PFSK-1 (cell line): ENCODE measurements around the gene STYK1.

Source experiments
- FOXP2 ChIP-seq: optimal IDR thresholded peaks from 2 replicates; pipeline ENCODE3; 2011; ENCODE audit warnings: borderline replicate concordance, control low read depth, inconsistent platforms; ENCODE audit not compliant: insufficient read depth; ENCODE audit errors: extremely low read length, extremely low read depth
- POLR2AphosphoS5 ChIP-seq: IDR thresholded peaks from 2 replicates; pipeline ENCODE4 v1.6.1; 2012; ENCODE audit warnings: low read depth, mild to moderate bottlenecking, control low read depth, low read length, moderate library complexity
- SIN3A ChIP-seq: IDR thresholded peaks from 2 replicates; pipeline ENCODE4 v1.6.1; 2012; ENCODE audit warnings: mild to moderate bottlenecking, low read length, moderate library complexity, borderline replicate concordance; ENCODE audit not compliant: insufficient read depth
- TAF1 ChIP-seq: IDR thresholded peaks from 2 replicates; pipeline ENCODE4 v1.6.1; 2012; ENCODE audit warnings: low read length, control low read depth, borderline replicate concordance; ENCODE audit not compliant: insufficient read depth
- TF ChIP-seq, protein P1 (sequence below), 2 experiments: IDR thresholded peaks; 2 replicates each; pipeline versions ENCODE4 v1.6.1 to v1.8.0; 2011 to 2012; ENCODE audit warnings: low read depth in 2 of 2, low read length in 2 of 2, control low read depth in 1 of 2, inconsistent platforms in 1 of 2, mild to moderate bottlenecking in 1 of 2, moderate library complexity in 1 of 2; ENCODE audit not compliant: insufficient read depth in 1 of 2

STYK1 gene

DNA sequence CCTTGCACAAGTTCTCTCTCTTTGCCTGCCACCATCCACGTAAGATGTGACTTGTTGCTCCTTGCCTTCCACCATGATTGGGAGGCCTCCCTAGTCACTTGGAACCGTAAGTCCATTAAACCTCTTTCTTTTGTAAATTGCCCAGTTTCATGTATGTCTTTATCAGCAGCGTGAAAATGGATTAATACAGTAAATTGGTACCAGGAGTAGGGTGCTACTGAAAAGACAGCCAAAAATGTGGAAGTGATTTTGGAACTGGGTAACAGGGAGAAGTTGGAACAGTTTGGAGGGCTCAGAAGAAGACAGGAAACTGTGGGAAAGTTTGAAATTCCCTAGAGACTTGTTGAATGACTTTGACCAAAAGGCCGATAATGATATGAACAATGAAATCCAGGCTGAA, 27.9 kb downstream of the STYK1 start:
- TF ChIP-seq, protein P1, sequence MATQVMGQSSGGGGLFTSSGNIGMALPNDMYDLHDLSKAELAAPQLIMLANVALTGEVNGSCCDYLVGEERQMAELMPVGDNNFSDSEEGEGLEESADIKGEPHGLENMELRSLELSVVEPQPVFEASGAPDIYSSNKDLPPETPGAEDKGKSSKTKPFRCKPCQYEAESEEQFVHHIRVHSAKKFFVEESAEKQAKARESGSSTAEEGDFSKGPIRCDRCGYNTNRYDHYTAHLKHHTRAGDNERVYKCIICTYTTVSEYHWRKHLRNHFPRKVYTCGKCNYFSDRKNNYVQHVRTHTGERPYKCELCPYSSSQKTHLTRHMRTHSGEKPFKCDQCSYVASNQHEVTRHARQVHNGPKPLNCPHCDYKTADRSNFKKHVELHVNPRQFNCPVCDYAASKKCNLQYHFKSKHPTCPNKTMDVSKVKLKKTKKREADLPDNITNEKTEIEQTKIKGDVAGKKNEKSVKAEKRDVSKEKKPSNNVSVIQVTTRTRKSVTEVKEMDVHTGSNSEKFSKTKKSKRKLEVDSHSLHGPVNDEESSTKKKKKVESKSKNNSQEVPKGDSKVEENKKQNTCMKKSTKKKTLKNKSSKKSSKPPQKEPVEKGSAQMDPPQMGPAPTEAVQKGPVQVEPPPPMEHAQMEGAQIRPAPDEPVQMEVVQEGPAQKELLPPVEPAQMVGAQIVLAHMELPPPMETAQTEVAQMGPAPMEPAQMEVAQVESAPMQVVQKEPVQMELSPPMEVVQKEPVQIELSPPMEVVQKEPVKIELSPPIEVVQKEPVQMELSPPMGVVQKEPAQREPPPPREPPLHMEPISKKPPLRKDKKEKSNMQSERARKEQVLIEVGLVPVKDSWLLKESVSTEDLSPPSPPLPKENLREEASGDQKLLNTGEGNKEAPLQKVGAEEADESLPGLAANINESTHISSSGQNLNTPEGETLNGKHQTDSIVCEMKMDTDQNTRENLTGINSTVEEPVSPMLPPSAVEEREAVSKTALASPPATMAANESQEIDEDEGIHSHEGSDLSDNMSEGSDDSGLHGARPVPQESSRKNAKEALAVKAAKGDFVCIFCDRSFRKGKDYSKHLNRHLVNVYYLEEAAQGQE (IDR thresholded peaks at IDR 0.05; ENCODE audit: insufficient read depth in 1 of 2, low read depth in 2 of 2, low read length in 2 of 2) = no peak
- no peak for TF ChIP-seq TAF1
- TF ChIP-seq FOXP2 = no peak
- no peak for TF ChIP-seq SIN3A
- no peak for TF ChIP-seq POLR2AphosphoS5

DNA sequence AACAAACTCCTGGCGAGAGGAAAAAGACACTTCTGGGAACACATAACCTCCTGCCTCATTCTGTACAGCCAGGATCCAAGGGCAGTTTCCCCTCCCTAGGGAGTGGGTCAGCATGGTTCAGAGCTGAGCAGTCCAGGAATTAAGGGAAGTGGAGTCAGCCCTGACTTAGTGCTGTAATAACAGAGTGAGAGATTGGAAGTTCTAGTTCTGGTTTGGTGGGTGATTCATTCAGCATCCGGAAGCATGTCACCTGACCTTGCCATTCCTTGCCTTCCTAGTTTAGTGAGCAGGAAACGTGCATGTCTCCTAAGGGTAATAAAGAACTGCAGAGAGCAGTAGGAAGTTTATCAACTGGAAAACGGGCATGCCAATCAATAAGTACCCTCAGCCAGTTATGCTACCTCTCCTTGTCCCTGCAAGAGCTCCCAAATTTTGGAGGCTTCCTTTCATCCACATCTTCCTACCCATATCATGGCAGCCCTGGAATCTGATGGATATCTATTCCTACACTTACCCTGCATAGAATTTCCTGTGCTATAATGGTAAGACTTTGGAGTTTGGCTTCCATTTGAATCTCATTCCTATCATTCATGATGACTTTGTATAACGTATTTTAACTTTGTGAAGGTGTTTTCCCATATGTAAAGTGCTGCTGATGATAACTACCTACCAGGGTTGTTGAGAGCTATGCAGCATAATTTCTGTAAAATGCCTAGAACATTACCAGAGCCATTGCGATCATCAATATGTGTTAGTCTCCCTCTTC, 31.9 kb downstream of the STYK1 start:
- TF ChIP-seq POLR2AphosphoS5 (no peak), TAF1 (no peak), FOXP2 (no peak), SIN3A (no peak)
- TF ChIP-seq, protein P1 (IDR thresholded peaks at IDR 0.05; ENCODE audit: insufficient read depth in 1 of 2, low read depth in 2 of 2, low read length in 2 of 2) = no peak

DNA sequence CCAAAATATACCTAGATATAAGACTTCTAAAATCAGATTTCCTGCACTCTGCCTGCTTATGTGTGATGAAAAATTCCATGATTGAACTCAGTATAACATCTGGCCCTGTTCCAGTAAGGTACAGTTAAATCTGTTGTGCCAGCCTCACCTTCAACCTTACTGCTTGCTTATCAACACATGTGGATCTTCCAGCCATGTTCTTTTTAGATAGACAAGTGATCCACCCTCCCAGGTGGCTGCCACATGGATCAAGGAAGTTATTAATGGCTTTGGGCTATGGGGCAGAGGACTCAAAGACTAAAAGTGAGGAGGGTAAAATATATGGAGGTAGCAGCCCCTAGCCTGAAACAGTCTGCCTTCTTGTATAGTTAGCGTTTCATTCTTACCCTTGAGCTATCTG, 35.1 kb downstream of the STYK1 start:
- TF ChIP-seq FOXP2 = no peak
- no peak for TF ChIP-seq SIN3A
- no peak for TF ChIP-seq TAF1
- no peak for TF ChIP-seq POLR2AphosphoS5

DNA sequence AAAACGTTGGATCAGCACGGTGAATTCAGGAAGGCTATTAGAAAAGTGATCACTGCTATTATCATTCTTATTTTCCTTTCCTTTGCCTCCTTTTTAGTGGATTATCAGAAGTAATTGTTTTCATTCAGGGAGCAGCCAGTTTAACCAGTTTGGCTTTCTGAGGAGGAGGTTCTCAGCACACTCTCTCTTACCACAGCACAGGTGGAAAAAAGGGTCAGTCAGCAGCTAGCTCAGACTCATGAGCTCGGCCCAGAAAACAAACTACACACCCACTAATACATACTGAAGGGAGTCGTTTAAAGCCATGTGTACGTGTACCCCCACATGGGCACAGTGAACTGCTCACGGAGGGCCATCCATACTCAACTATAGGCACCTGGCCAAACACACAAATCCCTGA, 37.2 kb downstream of the STYK1 start:
- TF ChIP-seq SIN3A (no peak), FOXP2 (no peak), POLR2AphosphoS5 (no peak), TAF1 (no peak)
- TF ChIP-seq, protein P1 (IDR thresholded peaks at IDR 0.05; ENCODE audit: insufficient read depth in 1 of 2, low read depth in 2 of 2, low read length in 2 of 2) = no peak

DNA sequence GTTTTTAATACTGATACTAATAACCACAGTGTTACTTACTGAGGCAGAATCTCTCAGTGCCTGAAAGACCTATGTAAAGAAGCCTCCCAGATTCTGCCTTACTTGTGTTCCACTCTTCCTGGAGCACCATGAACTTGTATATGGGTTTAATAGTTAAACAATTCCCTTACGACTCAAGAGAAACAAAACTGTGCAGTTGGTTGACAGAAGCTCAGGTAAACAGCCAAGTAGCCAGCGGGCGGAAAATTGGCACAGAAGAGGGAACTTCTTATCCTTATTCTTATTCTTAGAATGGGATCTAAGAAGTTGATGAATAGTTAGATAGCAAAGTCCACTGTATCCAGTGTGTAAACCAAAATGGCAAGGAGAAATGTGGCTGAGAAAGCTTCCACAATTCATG, 37.7 kb downstream of the STYK1 start:
- TF ChIP-seq, protein P1 (IDR thresholded peaks at IDR 0.05; ENCODE audit: insufficient read depth in 1 of 2, low read depth in 2 of 2, low read length in 2 of 2) = no peak
